AG04449 (cell line): Measurements from ENCODE around the gene DCX.

Source experiments
- CTCF ChIA-PET: fragments of 350-600 bp; formaldehyde crosslinking; extraction: SDS; loops from one replicate; lab custom pipeline; 2021; ENCODE audit warnings: antibody characterized with exemption; lab: Yijun Ruan, JAX
- POLR2A ChIA-PET: fragments of 400-600, 350-600 bp; formaldehyde crosslinking; extraction: SDS; loops from one replicate; lab custom pipeline; 2020; ENCODE audit warnings: antibody characterized with exemption, inconsistent platforms; lab: Yijun Ruan, JAX
- DNase-seq: peaks from one replicate; pipeline ENCODE4 v3.0.0-alpha.2; 2010; ENCODE audit warnings: low read depth, low spot score
- H3K4me3 ChIP-seq: 2 replicates; pipeline ENCODE4 v1.5.1; 2011; ENCODE audit warnings: low read depth, mild to moderate bottlenecking, control low read depth, low read length
- CTCF ChIP-seq: IDR thresholded peaks from one replicate; pipeline ENCODE4 v1.5.1; 2011; ENCODE audit warnings: mild to moderate bottlenecking, moderate library complexity, low read length, control low read depth, inconsistent platforms; ENCODE audit not compliant: insufficient read depth; ENCODE audit errors: missing control alignments

The DCX gene

GRCh38 chrX:111288841-111289240, 123.2 kb downstream of the DCX start:
- ChIA-PET POLR2A (no interaction called here), CTCF (no interaction called here)
- TF ChIP-seq CTCF = no peak
- no peak for DNase-seq
- H3K4me3 ChIP-seq = no peak overlapping the region

- no peak for DNase-seq
- POLR2A ChIA-PET = no interaction called here
- no peak for TF ChIP-seq CTCF
- CTCF ChIA-PET = no interaction called here
- no peak overlapping the region for H3K4me3 ChIP-seq
These were observed 127.2 kb downstream of the DCX start for GRCh38 chrX:111284631-111285293.

- ChIA-PET POLR2A (no interaction called here), CTCF (no interaction called here)
- DNase-seq = no peak
- H3K4me3 ChIP-seq = no peak overlapping the region
- no peak for TF ChIP-seq CTCF
These were observed 128.5 kb downstream of the DCX start for GRCh38 chrX:111283446-111283845.

GRCh38 chrX:111282991-111283390, 129.0 kb downstream of the DCX start:
- H3K4me3 ChIP-seq = no peak overlapping the region
- no peak for TF ChIP-seq CTCF
- ChIA-PET CTCF (no interaction called here), POLR2A (no interaction called here)
- no peak for DNase-seq

GRCh38 chrX:111282139-111282538, 129.9 kb downstream of the DCX start:
- POLR2A ChIA-PET = no interaction called here
- no peak for TF ChIP-seq CTCF
- CTCF ChIA-PET = no interaction called here
- no peak for DNase-seq
- H3K4me3 ChIP-seq = no peak overlapping the region

GRCh38 chrX:111270339-111270738, 141.7 kb downstream of the DCX start, which contains the start of gene CAPN6:
CAPN6 (minus strand) TSS chrX:111270483; CDS start chrX:111263936, 6,547 bp downstream.
- no peak for TF ChIP-seq CTCF
- ChIA-PET POLR2A (no interaction called here), CTCF (no interaction called here)
- no peak for DNase-seq
- H3K4me3 ChIP-seq = no peak within 1 kb of the TSS
